H9 (cell line): ENCODE data around the gene CKB. TPM values are rescaled to one million over a fixed set of nuclear protein-coding genes. Genes with fewer than 3 reads are reported as not detected.

Experiments
- DNase-seq: peaks from one replicate; pipeline ENCODE4 v3.0.0-alpha.2; 2017
- H2AFZ ChIP-seq: one replicate; pipeline ENCODE4 v1.6.1; 2013; ENCODE audit warnings: mild to moderate bottlenecking, low read length, control low read depth, moderate library complexity
- H2AK5ac ChIP-seq: 2 replicates; pipeline ENCODE4 v1.6.1; 2013; ENCODE audit warnings: low read length, control low read depth, mixed read lengths; ENCODE audit not compliant: insufficient read length
- H2BK120ac ChIP-seq: one replicate; pipeline ENCODE4 v1.6.1; 2013; ENCODE audit warnings: low read depth, mild to moderate bottlenecking, low read length, control low read depth, inconsistent platforms; ENCODE audit not compliant: poor library complexity, severe bottlenecking
- H2BK12ac ChIP-seq: 2 replicates; pipeline ENCODE4 v1.6.1; 2013; ENCODE audit warnings: low read length, control low read depth, mixed read lengths, low read depth; ENCODE audit not compliant: insufficient read length
- H2BK15ac ChIP-seq: 2 replicates; pipeline ENCODE4 v1.6.1; 2013; ENCODE audit warnings: low read depth, low read length, control low read depth
- H2BK20ac ChIP-seq: one replicate; pipeline ENCODE4 v1.6.1; 2013; ENCODE audit warnings: low read depth, mild to moderate bottlenecking, low read length, control low read depth, inconsistent platforms; ENCODE audit not compliant: poor library complexity, severe bottlenecking
- H2BK5ac ChIP-seq: 2 replicates; pipeline ENCODE4 v1.6.1; 2013; ENCODE audit warnings: low read length, control low read depth, mixed read lengths; ENCODE audit not compliant: insufficient read length
- H3K14ac ChIP-seq: 2 replicates; pipeline ENCODE4 v1.6.1; 2013; ENCODE audit warnings: low read length, control low read depth; ENCODE audit not compliant: insufficient read depth
- H3K18ac ChIP-seq: 2 replicates; pipeline ENCODE4 v1.6.1; 2013; ENCODE audit warnings: low read depth, mild to moderate bottlenecking, mixed read lengths, low read length, control low read depth; ENCODE audit not compliant: insufficient read length
- H3K23ac ChIP-seq: 2 replicates; pipeline ENCODE4 v1.6.1; 2013; ENCODE audit warnings: low read length, control low read depth, mixed read lengths, low read depth; ENCODE audit not compliant: insufficient read length
- H3K23me2 ChIP-seq: 2 replicates; pipeline ENCODE4 v1.6.1; 2013; ENCODE audit warnings: low read depth, mild to moderate bottlenecking, mixed read lengths, low read length, control low read depth; ENCODE audit not compliant: insufficient read length, poor library complexity, severe bottlenecking
- H3K27ac ChIP-seq: 2 replicates; pipeline ENCODE4 v1.5.1; 2013; ENCODE audit warnings: low read length, control low read depth, mixed read lengths, low read depth; ENCODE audit not compliant: insufficient read length
- H3K27me3 ChIP-seq: 2 replicates; pipeline ENCODE4 v1.6.1; 2013; ENCODE audit warnings: low read length, control low read depth, inconsistent platforms; ENCODE audit not compliant: insufficient read depth
- H3K4ac ChIP-seq: 2 replicates; pipeline ENCODE4 v1.6.1; 2013; ENCODE audit warnings: low read depth, mild to moderate bottlenecking, control low read depth, inconsistent platforms, low read length, moderate library complexity
- H3K4me1 ChIP-seq: 2 replicates; pipeline ENCODE4 v1.6.1; 2013; ENCODE audit warnings: low read length, control low read depth, inconsistent platforms; ENCODE audit not compliant: insufficient read depth
- H3K4me2 ChIP-seq: 2 replicates; pipeline ENCODE4 v1.6.1; 2013; ENCODE audit warnings: low read length, control low read depth, mixed read lengths; ENCODE audit not compliant: insufficient read length, insufficient read depth
- H3K56ac ChIP-seq: 2 replicates; pipeline ENCODE4 v1.6.1; 2013; ENCODE audit warnings: low read depth, mild to moderate bottlenecking, mixed read lengths, low read length, control low read depth; ENCODE audit not compliant: insufficient read length
- H3K79me1 ChIP-seq: 2 replicates; pipeline ENCODE4 v1.6.1; 2013; ENCODE audit warnings: low read depth, mild to moderate bottlenecking, moderate library complexity, low read length, control low read depth, inconsistent platforms; ENCODE audit not compliant: insufficient read depth, poor library complexity, severe bottlenecking
- H3K79me2 ChIP-seq: 2 replicates; pipeline ENCODE4 v1.6.1; 2013; ENCODE audit warnings: low read length, control low read depth, inconsistent platforms; ENCODE audit not compliant: insufficient read depth
- H3K9ac ChIP-seq: 2 replicates; pipeline ENCODE4 v1.6.1; 2013; ENCODE audit warnings: low read length, control low read depth, mixed read lengths; ENCODE audit not compliant: insufficient read length; ENCODE audit errors: extremely low read depth
- H3K9me3 ChIP-seq: one replicate; pipeline ENCODE4 v1.6.1; 2013; ENCODE audit warnings: low read depth, low read length, inconsistent platforms; ENCODE audit not compliant: control insufficient read depth
- H3T11ph ChIP-seq: one replicate; pipeline ENCODE4 v1.6.1; 2013; ENCODE audit warnings: mild to moderate bottlenecking, low read length, control low read depth, inconsistent platforms
- H4K20me1 ChIP-seq: one replicate; pipeline ENCODE4 v1.6.1; 2013; ENCODE audit not compliant: control insufficient read depth, insufficient read length, insufficient read depth
- H4K5ac ChIP-seq: 2 replicates; pipeline ENCODE4 v1.6.1; 2013; ENCODE audit warnings: low read depth, mild to moderate bottlenecking, mixed read lengths, low read length, control low read depth; ENCODE audit not compliant: insufficient read length
- H4K8ac ChIP-seq: replicated peaks from 2 replicates; pipeline ENCODE4 v1.6.1; 2013; ENCODE audit warnings: low read length, control low read depth, mixed read lengths, low read depth; ENCODE audit not compliant: insufficient read length
- H4K91ac ChIP-seq: 2 replicates; pipeline ENCODE4 v1.6.1; 2013; ENCODE audit warnings: low read depth, mild to moderate bottlenecking, moderate library complexity, mixed read lengths, low read length, control low read depth; ENCODE audit not compliant: insufficient read length
- H3K27ac Mint-ChIP-seq, 3 experiments: 2 replicates in 2 of 3; 3 replicates in 1 of 3; pipeline ENCODE4 v1.8.0; 2020 to 2021; ENCODE audit warnings: mixed read lengths in 3 of 3, mild to moderate bottlenecking in 1 of 3, moderate library complexity in 1 of 3
- H3K27me3 Mint-ChIP-seq: 2 replicates; pipeline ENCODE4 v1.8.0; 2021; ENCODE audit warnings: low read depth, mild to moderate bottlenecking, moderate library complexity, mixed read lengths
- H3K36me3 Mint-ChIP-seq, 3 experiments: 2 replicates in 2 of 3; 3 replicates in 1 of 3; pipeline ENCODE4 v1.8.0; 2020 to 2021; ENCODE audit warnings: low read depth in 3 of 3, mixed read lengths in 3 of 3; ENCODE audit not compliant: insufficient read depth in 1 of 3
- H3K4me1 Mint-ChIP-seq, 2 experiments: 2 replicates each; pipeline ENCODE4 v1.8.0; 2020; ENCODE audit warnings: mixed read lengths in 2 of 2
- H3K4me3 Mint-ChIP-seq, 2 experiments: 2 replicates in 1 of 2; 3 replicates in 1 of 2; pipeline ENCODE4 v1.8.0; 2020 to 2021; ENCODE audit warnings: mild to moderate bottlenecking in 2 of 2, mixed read lengths in 2 of 2, moderate library complexity in 1 of 2
- H3K9me3 Mint-ChIP-seq, 2 experiments: 2 replicates in 1 of 2; 3 replicates in 1 of 2; pipeline ENCODE4 v1.8.0; 2020; ENCODE audit warnings: mild to moderate bottlenecking in 2 of 2, mixed read lengths in 2 of 2, moderate library complexity in 1 of 2
- WGBS: extraction: QIAGEN DNeasy Blood & Tissue Kit; methylation state at CpG from one replicate; pipeline ENCODE4 v1.1.7; 2013; ENCODE audit warnings: missing lambda C conversion rate, low lambda C conversion rate, mixed read lengths; ENCODE audit not compliant: insufficient read length; ENCODE audit errors: extremely low coverage; 5-methylcytosine and 5-hydroxymethylcytosine counted together
- total RNA-seq: library from RNA; stranded (reverse); gene quantifications from 2 replicates; pipeline ENCODE4 v1.2.1, GENCODE V29; 2021
- TF ChIP-seq, protein P1 (sequence below): fragments of 200-600 bp; sonication (generic); conservative IDR thresholded peaks from 3 replicates; pipeline ENCODE4 v1.8.0; 2021; ENCODE audit warnings: antibody characterized with exemption, mild to moderate bottlenecking

CKB gene
- total RNA-seq, 1 experiment from 2014 or later = 517 TPM

DNA sequence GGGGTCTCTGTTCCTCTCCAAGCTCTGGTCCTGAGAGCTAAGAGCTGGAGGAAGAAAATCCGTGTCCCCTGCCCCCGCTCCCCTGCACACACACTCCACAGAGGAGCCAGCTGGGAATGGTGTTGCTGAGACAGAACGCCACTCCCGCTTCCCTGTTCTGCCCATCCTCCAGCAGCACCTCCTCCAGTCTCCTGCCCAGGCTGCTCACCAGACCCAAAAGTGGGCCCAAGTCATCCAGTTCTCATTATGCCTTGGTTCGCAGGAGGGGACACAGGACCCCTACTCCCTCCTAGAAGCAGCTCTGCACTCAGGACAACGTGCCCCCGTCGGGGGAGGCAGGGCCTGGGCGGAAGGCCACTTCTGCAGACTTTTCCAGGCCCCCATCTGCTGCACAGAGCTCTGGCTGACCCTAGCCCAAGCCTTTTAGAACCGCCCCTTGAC, 5.5 kb upstream of the CKB start:
- Mint-ChIP-seq H3K4me3 (peak overlapping the region; percentile 91 to 97), H3K27ac (peak overlapping the region in 2 of 3 experiments; percentile 87 to 99; a peak in 5 of 7 replicates), H3K9me3 (peaks cover 4 to 5% of the 10 kb centered on the region in 2 experiments; a peak in 4 of 5 replicates), H3K4me1 (peaks cover 18 to 41% of the 10 kb centered on the region in 2 experiments), H3K27me3 (peaks cover 35% of the 10 kb centered on the region), H3K36me3 (peaks cover 1 to 8% (median 4%) of the 10 kb centered on the region in 3 experiments; a peak in 5 of 7 replicates)
- peaks cover 4% of the 10 kb centered on the region for H4K20me1 ChIP-seq
- H3K9ac ChIP-seq = peak overlapping the region; percentile 5
- H3K23me2 ChIP-seq = peaks cover 11% of the 10 kb centered on the region
- no peak overlapping the region for H2BK12ac ChIP-seq
- WGBS = no CpG with 5 or more reads among the region's 10 CpGs
- no peak overlapping the region for H2AFZ ChIP-seq
- H3K4me2 ChIP-seq = peak overlapping the region; percentile 93
- no peak overlapping the region for H3T11ph ChIP-seq
- no peak overlapping the region for H3K27ac ChIP-seq
- H3K56ac ChIP-seq = no peak overlapping the region
- TF ChIP-seq, protein P1, sequence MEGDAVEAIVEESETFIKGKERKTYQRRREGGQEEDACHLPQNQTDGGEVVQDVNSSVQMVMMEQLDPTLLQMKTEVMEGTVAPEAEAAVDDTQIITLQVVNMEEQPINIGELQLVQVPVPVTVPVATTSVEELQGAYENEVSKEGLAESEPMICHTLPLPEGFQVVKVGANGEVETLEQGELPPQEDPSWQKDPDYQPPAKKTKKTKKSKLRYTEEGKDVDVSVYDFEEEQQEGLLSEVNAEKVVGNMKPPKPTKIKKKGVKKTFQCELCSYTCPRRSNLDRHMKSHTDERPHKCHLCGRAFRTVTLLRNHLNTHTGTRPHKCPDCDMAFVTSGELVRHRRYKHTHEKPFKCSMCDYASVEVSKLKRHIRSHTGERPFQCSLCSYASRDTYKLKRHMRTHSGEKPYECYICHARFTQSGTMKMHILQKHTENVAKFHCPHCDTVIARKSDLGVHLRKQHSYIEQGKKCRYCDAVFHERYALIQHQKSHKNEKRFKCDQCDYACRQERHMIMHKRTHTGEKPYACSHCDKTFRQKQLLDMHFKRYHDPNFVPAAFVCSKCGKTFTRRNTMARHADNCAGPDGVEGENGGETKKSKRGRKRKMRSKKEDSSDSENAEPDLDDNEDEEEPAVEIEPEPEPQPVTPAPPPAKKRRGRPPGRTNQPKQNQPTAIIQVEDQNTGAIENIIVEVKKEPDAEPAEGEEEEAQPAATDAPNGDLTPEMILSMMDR = no peak
- DNase-seq = no peak
- H3K9me3 ChIP-seq = no peaks in the 10 kb centered on the region
- no peak overlapping the region for H3K18ac ChIP-seq
- H3K79me2 ChIP-seq = peaks cover 10% of the 10 kb centered on the region; the same call in 1 of the 2 replicates
- H3K4ac ChIP-seq = no peak overlapping the region
- H2BK20ac ChIP-seq = no peak overlapping the region
- no peak overlapping the region for H4K8ac ChIP-seq
- H3K14ac ChIP-seq = no peak overlapping the region; the same call in 1 of the 2 replicates
- no peak overlapping the region for H4K91ac ChIP-seq
- no peak overlapping the region for H2BK120ac ChIP-seq
- no peak overlapping the region for H2AK5ac ChIP-seq
- no peak overlapping the region for H3K23ac ChIP-seq
- H3K79me1 ChIP-seq = peaks cover 13% of the 10 kb centered on the region
- peaks cover 7% of the 10 kb centered on the region; the same call in 1 of the 2 replicates for H3K27me3 ChIP-seq
- H4K5ac ChIP-seq = no peak overlapping the region
- H2BK15ac ChIP-seq = no peak overlapping the region
- no peaks in the 10 kb centered on the region; the same call in 1 of the 2 replicates for H3K4me1 ChIP-seq
- no peak overlapping the region for H2BK5ac ChIP-seq
